HG03060 (cell line): ENCODE measurements around the gene GRK4.

Source experiments
- ATAC-seq: cut with Tn5 transposase; IDR thresholded peaks from one replicate; pipeline ENCODE4 v1.9.1; 2021; ENCODE audit warnings: low read depth, moderate number of reproducible peaks; ENCODE audit not compliant: unreplicated experiment

The GRK4 gene

DNA sequence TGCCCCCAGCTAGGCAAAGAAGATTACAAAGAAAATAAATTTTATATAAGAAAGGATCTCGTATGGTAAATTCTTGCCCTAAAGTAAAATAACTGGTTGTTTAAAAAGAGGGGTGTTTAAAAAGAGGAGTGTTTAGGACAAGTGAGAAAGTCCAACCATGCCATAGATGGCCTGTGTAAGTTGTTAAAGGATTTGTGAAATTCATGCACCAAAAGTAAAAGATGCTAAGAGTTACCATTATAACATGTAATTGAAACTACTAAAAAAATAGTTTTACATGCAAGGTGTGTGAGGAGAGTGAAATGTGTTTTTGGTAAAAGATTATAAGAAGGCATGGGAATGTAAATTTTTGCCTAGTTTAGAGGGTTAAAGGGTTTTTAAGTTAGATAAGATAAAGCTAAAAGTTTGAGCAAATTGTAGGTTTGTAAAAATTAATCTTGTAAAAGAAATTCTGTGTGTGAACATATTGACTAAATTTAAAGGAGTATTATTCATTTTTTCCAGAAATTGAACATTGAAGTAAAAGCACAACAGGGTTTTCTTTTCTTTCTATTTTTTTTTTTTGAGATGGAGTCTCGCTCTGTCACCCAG is 90.9 kb downstream of the GRK4 start:
- ATAC-seq: no peak

DNA sequence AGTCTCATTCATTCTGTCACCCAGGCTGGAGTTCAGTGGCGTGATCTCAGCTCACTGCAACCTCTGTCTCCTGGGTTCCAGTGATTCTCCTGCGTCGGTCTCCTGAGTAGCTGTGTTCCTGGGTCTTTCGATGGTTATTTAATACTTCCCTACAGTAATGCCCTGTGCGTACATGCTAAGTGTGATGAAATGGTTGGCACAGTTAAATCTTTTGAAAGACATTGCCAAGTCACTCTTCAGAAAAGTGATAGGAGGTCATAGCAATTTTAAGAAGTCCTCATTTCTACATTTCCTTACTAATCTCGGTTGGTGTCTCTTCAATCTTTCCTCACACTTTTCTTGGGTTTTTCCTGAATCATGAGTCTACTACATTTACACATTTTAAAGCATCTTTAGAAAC is 96.6 kb downstream of the GRK4 start:
- no peak for ATAC-seq

DNA sequence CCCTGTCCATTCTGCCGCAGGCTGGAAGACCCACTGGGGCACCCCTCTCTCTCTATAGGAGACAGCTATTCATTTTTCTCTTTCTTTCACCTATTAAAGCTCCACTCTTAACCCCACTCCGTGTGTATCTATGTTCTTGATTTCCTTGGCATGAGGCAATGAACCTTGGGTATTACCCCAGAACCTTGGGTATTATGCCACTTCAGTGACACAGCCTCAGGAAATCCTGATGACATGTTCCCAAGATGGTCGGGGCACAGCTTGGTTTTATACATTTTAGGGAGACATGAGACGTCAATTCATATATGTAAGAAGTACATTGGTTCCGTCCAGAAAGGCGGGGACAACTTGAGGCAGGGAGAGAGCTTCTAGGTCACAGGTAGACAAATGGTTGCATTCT is 97.6 kb downstream of the GRK4 start:
- ATAC-seq: no peak

DNA sequence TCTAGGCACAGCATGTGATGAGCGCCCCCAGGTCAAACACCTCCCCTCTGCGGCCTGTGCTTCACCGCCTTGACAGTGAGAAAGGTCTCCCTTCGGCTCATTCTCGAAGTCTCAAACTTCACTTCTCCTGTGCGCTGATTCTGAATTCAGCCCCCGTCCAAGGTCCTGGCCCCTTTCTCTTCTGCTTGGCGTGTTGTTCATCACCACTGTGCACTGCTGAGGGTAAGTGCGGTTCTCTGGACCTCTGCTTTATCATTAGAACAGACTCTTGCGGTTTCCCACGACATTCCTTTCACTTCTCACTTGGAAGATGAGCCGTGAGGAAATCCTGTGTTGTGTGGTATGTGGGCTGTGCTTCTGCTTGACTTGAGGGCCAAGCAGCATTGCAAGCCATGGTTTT is 99.1 kb downstream of the GRK4 start:
- no peak for ATAC-seq

DNA sequence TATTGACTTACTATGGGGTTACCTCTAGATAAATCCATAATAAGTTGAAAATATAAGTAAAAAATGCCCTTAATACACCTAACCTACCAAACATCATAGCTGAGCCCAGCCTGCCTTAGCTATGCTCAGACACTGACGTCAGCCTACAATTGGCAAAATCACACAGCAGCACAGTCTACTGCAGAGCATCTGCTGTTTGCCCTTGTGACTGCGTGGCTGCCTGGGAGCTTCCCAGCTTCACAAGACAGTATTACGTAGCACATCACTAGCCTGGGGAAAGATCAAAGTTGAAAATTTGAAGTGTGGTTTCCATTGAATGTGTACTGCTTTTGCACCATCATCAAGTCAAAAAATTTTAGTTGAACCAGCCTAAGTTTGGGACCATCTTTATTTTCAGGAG is 102.2 kb downstream of the GRK4 start:
- no peak for ATAC-seq

DNA sequence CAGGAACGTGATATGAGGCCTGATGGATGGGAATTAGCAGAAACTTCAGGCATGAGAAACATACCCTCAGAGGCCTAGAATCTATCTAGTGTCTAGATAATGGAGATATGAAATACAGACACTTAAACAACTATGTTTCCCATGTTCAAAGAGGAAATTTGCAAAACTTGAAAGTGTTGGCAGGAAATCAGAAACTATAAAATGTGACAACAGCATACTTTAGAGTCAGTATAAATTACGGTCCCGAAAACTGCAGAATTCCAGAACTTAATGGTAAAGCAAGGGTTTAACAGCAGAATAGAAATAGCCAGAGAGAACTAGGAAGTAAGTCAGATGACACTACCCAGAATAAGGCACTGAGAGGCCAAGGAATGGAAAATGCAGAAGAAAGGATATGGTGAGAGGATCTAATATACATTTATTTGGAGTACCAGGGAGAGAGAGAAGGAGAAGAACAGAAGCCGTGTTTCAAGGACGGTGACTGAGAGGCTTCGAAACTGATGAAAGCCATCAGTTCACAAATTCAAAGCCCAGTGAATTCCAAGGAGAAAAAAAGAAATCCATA is 103.5 kb downstream of the GRK4 start:
- no peak for ATAC-seq

DNA sequence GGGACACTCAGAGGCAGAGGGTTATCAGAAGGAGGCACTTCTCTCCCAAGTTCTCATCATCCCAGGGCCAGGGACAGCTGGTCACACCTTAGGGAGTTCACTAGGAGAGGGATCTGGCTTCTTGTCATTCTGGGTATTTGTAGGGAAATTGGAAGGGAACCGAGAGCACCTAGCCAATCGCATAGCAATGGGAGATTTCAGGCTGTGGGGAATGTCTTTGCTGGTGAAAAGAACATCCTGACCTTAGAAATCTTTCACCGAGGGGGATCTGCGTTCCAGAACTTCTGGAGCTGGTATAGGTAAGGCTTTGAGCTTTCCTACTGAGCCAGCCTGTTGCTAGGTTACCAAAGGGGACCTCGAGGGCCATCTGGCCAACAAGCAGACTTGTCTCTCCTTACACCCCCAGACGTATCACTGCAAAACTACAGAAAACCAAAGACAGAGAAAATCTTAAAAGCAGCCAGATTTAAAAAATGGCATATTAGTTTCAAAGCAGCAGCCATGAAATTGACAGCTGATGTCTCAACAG is 104.2 kb downstream of the GRK4 start:
- no peak for ATAC-seq

DNA sequence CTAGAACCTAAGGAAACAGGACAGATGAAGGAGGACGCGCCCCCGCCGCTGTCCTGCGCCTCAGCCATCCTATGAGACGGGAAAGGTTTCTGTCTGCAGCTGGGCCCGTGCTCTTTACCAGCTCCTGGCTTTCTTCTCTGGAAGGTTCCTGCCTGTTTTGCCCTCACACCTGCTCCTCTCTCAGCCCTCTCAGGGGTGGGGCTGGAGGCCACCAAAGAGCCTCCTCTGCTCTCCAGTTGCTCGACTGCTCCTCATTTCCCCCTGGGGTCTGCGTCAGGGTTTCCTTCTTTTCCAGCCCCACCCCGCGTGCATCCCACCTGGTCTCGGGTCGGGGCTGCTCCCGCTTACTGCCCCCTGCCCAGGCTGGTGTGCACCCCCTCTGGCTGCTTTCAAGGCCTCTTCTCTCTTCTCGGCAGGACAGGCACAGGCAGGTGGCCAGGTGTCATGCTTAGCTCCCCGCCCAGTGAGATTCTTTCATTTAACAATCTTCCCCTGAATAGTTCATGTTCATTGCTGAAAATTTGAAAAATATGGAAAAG is 106.4 kb downstream of the GRK4 start:
- ATAC-seq: no peak

DNA sequence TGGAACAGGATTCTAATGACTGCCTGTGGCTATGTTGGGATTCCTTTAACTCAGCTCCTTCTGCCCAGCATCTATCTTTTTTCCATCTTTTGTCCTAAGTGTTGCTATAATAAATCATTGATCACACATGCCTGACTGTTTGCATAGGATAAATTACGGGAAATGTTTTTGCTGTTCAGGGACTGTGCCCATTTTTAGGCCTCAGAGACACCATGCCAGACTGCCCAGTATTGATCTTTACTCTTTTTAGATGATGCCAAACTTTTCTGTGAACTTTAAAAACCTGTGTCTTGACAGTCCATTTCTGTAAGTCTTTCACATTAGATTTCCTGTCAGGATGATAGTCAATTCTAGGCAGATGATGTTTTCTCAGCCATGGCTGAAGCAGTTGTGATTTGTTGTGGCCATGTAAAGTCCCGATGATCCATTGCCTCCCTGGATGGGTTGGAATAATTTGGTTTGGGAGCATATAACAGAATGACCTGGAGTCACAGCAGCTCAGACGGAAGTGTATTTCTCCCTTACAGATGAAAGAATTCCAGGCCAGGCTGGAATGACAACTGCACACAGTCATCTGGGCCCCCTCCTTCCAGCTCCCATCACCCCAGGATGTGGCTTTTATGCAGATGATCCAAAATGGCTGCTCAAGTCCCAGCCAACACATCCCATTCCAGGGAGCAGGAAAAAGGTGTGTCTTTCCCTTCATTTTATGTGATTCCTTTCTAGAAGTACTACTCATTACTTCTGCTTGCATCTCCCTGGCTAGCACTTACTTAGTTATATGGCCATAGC is 107.5 kb downstream of the GRK4 start:
- ATAC-seq: no peak

DNA sequence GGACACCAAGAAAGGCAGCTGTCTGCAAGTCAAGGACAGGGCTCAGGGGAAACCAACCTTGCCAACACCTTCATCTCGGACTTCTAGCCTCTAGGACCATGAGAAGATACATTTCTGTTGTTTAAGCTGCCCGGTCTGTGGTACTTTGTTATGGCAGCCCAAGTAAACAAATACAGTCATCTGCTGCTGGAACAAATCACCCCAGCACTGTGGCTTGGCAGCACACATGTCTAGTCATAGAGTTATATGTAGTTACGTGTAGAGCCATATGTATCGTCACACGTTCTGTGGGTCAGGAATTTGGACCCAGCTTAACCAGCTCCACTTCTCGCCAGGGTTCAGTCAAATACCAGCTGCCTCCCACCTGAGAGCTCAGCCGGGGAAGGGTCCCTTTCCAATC is 108.4 kb downstream of the GRK4 start:
- no peak for ATAC-seq

DNA sequence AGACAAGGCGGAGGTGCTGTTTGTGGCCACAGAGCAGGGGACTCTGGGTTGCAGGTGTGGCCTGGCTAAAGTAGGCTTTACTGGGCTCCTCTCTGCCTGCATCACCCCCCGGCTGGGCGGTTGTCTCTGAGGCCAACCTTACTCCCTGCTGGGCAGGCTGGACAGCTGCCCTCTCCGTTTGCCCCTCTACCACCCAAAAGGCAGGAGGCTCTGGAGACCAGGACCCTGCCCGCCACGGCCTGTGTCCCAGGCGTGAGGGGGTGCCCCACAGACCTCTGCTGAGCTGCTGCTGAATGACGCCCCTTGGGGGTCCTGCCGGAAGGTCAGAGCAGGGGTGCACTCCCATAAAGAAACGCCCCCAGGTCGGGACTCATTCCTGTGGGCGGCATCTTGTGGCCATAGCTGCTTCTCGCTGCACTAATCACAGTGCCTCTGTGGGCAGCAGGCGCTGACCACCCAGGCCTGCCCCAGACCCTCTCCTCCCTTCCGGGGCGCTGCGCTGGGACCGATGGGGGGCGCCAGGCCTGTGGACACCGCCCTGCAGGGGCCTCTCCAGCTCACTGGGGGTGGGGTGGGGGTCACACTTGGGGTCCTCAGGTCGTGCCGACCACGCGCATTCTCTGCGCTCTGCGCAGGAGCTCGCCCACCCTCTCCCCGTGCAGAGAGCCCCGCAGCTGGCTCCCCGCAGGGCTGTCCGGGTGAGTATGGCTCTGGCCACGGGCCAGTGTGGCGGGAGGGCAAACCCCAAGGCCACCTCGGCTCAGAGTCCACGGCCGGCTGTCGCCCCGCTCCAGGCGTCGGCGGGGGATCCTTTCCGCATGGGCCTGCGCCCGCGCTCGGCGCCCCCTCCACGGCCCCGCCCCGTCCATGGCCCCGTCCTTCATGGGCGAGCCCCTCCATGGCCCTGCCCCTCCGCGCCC is 110.0 kb downstream of the GRK4 start:
- no peak for ATAC-seq

DNA sequence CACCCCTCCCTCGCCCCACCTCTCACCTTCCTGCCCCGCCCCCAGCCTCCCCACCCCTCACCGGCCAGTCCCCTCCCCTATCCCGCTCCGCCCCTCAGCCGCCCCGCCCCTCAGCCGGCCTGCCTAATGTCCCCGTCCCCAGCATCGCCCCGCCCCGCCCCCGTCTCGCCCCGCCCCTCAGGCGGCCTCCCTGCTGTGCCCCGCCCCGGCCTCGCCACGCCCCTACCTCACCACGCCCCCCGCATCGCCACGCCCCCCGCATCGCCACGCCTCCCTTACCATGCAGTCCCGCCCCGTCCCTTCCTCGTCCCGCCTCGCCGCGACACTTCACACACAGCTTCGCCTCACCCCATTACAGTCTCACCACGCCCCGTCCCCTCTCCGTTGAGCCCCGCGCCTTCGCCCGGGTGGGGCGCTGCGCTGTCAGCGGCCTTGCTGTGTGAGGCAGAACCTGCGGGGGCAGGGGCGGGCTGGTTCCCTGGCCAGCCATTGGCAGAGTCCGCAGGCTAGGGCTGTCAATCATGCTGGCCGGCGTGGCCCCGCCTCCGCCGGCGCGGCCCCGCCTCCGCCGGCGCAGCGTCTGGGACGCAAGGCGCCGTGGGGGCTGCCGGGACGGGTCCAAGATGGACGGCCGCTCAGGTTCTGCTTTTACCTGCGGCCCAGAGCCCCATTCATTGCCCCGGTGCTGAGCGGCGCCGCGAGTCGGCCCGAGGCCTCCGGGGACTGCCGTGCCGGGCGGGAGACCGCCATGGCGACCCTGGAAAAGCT is 110.9 kb downstream of the GRK4 start, which contains the start of the genes HTT and HTT-AS:
HTT (plus strand) TSS at position 604 of the 768 bp plus-strand sequence; CDS start at position 749, 145 bp downstream.
HTT-AS (minus strand) TSS at position 461 of the 768 bp plus-strand sequence.
- ATAC-seq: peak; percentile 26

DNA sequence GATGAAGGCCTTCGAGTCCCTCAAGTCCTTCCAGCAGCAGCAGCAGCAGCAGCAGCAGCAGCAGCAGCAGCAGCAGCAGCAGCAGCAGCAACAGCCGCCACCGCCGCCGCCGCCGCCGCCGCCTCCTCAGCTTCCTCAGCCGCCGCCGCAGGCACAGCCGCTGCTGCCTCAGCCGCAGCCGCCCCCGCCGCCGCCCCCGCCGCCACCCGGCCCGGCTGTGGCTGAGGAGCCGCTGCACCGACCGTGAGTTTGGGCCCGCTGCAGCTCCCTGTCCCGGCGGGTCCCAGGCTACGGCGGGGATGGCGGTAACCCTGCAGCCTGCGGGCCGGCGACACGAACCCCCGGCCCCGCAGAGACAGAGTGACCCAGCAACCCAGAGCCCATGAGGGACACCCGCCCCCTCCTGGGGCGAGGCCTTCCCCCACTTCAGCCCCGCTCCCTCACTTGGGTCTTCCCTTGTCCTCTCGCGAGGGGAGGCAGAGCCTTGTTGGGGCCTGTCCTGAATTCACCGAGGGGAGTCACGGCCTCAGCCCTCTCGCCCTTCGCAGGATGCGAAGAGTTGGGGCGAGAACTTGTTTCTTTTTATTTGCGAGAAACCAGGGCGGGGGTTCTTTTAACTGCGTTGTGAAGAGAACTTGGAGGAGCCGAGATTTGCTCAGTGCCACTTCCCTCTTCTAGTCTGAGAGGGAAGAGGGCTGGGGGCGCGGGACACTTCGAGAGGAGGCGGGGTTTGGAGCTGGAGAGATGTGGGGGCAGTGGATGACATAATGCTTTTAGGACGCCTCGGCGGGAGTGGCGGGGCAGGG is 111.7 kb downstream of the GRK4 start:
- no peak for ATAC-seq

DNA sequence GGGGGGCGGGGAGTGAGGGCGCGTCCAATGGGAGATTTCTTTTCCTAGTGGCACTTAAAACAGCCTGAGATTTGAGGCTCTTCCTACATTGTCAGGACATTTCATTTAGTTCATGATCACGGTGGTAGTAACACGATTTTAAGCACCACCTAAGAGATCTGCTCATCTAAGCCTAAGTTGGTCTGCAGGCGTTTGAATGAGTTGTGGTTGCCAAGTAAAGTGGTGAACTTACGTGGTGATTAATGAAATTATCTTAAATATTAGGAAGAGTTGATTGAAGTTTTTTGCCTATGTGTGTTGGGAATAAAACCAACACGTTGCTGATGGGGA is 112.2 kb downstream of the GRK4 start:
- no peak for ATAC-seq

DNA sequence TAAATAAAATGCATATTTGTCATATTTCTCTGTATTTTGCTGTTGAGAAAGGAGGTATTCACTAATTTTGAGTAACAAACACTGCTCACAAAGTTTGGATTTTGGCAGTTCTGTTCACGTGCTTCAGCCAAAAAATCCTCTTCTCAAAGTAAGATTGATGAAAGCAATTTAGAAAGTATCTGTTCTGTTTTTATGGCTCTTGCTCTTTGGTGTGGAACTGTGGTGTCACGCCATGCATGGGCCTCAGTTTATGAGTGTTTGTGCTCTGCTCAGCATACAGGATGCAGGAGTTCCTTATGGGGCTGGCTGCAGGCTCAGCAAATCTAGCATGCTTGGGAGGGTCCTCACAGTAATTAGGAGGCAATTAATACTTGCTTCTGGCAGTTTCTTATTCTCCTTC is 114.4 kb downstream of the GRK4 start:
- peak; percentile 33 for ATAC-seq

DNA sequence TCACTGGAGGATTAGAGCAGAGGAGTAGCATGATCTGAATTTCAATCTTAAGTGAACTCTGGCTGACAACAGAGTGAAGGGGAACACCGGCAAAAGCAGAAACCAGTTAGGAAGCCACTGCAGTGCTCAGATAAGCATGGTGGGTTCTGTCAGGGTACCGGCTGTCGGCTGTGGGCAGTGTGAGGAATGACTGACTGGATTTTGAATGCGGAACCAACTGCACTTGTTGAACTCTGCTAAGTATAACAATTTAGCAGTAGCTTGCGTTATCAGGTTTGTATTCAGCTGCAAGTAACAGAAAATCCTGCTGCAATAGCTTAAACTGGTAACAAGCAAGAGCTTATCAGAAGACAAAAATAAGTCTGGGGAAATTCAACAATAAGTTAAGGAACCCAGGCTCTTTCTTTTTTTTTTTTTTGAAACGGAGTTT is 116.3 kb downstream of the GRK4 start:
- ATAC-seq: no peak

DNA sequence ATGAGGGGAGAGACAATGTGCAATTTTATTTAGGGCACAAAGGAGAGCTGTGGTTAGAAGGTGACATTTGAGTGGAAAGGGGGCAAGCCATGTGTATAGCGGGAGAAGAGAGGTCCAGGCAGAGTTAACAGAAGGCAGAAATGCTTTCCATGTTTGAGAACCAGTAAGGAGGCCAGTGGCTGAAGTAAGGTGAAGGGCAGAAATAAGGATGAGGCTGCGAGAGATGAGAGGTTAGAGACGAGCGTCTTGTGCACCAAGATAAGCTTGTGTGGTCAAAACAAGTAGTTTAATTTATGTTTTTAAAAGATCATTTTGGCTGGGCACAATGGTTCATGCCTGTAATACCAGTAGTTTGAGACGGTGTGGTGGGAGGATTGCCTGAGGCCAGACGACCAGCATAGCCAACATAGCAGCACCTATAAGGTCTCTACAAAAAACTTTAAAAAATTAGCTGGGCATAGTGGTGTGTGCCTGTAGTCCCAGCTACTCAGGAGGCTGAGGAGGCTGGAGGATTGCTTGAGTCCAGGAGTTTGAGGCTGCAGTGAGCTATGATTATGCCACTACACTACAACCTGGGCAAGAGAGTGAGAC is 119.6 kb downstream of the GRK4 start:
- ATAC-seq: no peak

DNA sequence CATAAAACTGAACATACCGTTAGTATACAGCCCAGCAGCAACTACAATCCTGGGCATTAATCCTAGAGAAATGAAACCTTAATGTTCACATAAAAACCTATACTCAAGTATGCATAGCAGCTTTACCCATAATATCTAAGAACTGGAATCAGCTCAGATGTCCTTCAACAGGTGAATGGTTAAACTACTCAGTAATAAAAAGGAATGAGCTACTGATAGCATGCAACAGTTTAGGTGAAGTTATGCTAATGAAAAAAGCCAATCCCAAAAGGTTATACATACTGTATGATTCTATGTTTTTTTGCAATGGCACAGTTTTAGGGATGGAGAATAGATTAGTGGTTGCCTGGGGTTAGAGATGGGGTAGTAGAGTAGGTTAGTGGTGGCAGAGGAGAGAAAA is 120.4 kb downstream of the GRK4 start:
- no peak for ATAC-seq
